HepG2 (cell line): ENCODE data around the gene DOCK4. TPM values are rescaled to one million over a fixed set of nuclear protein-coding genes. Genes with fewer than 3 reads are reported as not detected.
A peak's percentile ranks its signal among the peaks of the same experiment; 100 is the strongest.

Experiments
- ELF1 ChIP-seq: sonication (generic); formaldehyde crosslinking; IDR thresholded peaks from 2 replicates; pipeline ENCODE4 v1.4.0; 2020; ENCODE audit warnings: missing genetic modification reagents
- LCORL ChIP-seq, 2 experiments: fragments of 450-650 bp in 1 of 2; sonication (generic) in 1 of 2; formaldehyde crosslinking in 1 of 2; IDR thresholded peaks; 2 replicates each; pipeline versions ENCODE4 v1.5.0 to v1.6.1; 2017 to 2020; ENCODE audit warnings: antibody characterized with exemption in 1 of 2, missing genetic modification reagents in 1 of 2
- NFRKB ChIP-seq: fragments of 450-650 bp; IDR thresholded peaks from 2 replicates; pipeline ENCODE4 v1.6.1; 2017
- PPARG ChIP-seq: conservative IDR thresholded peaks from 2 replicates; pipeline ENCODE4 v1.6.1; 2016; ENCODE audit warnings: missing biosample characterization, missing genetic modification reagents
- RARA ChIP-seq: IDR thresholded peaks from 2 replicates; pipeline ENCODE4 v1.6.1; 2016; ENCODE audit warnings: missing genetic modification reagents, missing compliant biosample characterization
- REXO4 ChIP-seq: sonication (generic); formaldehyde crosslinking; IDR thresholded peaks from 2 replicates; pipeline ENCODE4 v1.8.0; 2022; ENCODE audit warnings: missing genetic modification reagents, mild to moderate bottlenecking, borderline replicate concordance
- SOX5 ChIP-seq: IDR thresholded peaks from 2 replicates; pipeline ENCODE4 v1.6.1; 2016; ENCODE audit warnings: borderline replicate concordance
- ZNF790 ChIP-seq: sonication (generic); formaldehyde crosslinking; IDR thresholded peaks from 2 replicates; pipeline ENCODE4 v1.8.0; 2022; ENCODE audit warnings: missing genetic modification reagents, mild to moderate bottlenecking, borderline replicate concordance
- polyA plus RNA-seq, 8 experiments: library from polyadenylated mRNA; depleted of rRNA in 3 of 8; stranded (reverse) in 7 of 8; unstranded in 1 of 8; fragments of >200 nt; fragmentation: Illumina TruSeq in 4 of 8; extraction: Trizol in 4 of 8; gene quantifications; 2 replicates each; pipeline versions ENCODE4 v1.2.1 to v1.2.3, GENCODE V29; 2011 to 2016; ENCODE audit warnings: low read depth in 4 of 8, missing spikeins in 1 of 8, mixed read lengths in 1 of 8; ENCODE audit not compliant: insufficient read depth in 1 of 8
- total RNA-seq, 5 experiments: library from RNA; depleted of rRNA; stranded (reverse); fragments of >200 nt; fragmentation: Illumina TruSeq; extraction: Trizol; gene quantifications; 2 replicates each; pipeline ENCODE4 v1.2.3, GENCODE V29; 2016; ENCODE audit warnings: low read depth in 1 of 5
- TF ChIP-seq, protein P1 (sequence below): sonication (generic); formaldehyde crosslinking; IDR thresholded peaks from 2 replicates; pipeline ENCODE4 v1.9.0; 2021; ENCODE audit warnings: mild to moderate bottlenecking, missing genetic modification reagents
- TF ChIP-seq, protein P2 (sequence below): sonication (generic); formaldehyde crosslinking; conservative IDR thresholded peaks from 2 replicates; pipeline ENCODE4 v1.4.0; 2020; ENCODE audit warnings: mild to moderate bottlenecking, missing genetic modification reagents, moderate library complexity
- TF ChIP-seq, protein P3 (sequence below): sonication (generic); formaldehyde crosslinking; conservative IDR thresholded peaks from 2 replicates; pipeline ENCODE4 v1.4.0; 2020; ENCODE audit warnings: missing genetic modification reagents
- TF ChIP-seq, protein P4 (sequence below), 2 experiments: sonication (generic) in 1 of 2; formaldehyde crosslinking in 1 of 2; IDR thresholded peaks; 2 replicates each; pipeline versions ENCODE4 v1.4.0 to v1.6.1; 2018 to 2020; ENCODE audit warnings: missing genetic modification reagents in 2 of 2, borderline replicate concordance in 1 of 2, low read depth in 1 of 2, mild to moderate bottlenecking in 1 of 2, missing biosample characterization in 1 of 2
- TF ChIP-seq, protein P5 (sequence below): sonication (generic); formaldehyde crosslinking; IDR thresholded peaks from 2 replicates; pipeline ENCODE4 v1.4.0; 2020; ENCODE audit warnings: missing genetic modification reagents

DOCK4 gene
- total and polyA plus RNA-seq, 2 of the 13 experiments (the other 11 are each of a cell fraction or from before 2014, with no cell fraction given) = 13.5 to 17.4 TPM

DNA sequence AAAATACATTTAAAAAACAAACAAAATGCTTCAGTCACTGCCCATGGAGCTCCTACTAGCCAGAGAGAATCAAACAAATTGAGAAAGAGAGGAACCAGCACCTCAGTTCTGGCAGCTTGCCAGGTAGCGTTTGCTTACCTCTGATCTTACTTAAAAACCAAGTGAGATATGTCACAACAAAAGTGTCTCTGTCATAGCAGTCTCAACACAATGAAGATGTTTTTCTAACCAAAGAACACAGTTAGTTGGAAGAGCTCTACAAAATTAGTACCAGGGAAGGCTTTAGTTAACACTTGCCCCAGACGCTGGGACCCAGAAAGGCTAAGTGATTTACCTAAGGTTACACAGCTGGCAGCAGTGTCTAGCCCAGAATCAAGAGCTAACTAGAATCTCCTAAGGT lies 3.4 kb downstream of the DOCK4 start (continued):
- TF ChIP-seq, protein P1, sequence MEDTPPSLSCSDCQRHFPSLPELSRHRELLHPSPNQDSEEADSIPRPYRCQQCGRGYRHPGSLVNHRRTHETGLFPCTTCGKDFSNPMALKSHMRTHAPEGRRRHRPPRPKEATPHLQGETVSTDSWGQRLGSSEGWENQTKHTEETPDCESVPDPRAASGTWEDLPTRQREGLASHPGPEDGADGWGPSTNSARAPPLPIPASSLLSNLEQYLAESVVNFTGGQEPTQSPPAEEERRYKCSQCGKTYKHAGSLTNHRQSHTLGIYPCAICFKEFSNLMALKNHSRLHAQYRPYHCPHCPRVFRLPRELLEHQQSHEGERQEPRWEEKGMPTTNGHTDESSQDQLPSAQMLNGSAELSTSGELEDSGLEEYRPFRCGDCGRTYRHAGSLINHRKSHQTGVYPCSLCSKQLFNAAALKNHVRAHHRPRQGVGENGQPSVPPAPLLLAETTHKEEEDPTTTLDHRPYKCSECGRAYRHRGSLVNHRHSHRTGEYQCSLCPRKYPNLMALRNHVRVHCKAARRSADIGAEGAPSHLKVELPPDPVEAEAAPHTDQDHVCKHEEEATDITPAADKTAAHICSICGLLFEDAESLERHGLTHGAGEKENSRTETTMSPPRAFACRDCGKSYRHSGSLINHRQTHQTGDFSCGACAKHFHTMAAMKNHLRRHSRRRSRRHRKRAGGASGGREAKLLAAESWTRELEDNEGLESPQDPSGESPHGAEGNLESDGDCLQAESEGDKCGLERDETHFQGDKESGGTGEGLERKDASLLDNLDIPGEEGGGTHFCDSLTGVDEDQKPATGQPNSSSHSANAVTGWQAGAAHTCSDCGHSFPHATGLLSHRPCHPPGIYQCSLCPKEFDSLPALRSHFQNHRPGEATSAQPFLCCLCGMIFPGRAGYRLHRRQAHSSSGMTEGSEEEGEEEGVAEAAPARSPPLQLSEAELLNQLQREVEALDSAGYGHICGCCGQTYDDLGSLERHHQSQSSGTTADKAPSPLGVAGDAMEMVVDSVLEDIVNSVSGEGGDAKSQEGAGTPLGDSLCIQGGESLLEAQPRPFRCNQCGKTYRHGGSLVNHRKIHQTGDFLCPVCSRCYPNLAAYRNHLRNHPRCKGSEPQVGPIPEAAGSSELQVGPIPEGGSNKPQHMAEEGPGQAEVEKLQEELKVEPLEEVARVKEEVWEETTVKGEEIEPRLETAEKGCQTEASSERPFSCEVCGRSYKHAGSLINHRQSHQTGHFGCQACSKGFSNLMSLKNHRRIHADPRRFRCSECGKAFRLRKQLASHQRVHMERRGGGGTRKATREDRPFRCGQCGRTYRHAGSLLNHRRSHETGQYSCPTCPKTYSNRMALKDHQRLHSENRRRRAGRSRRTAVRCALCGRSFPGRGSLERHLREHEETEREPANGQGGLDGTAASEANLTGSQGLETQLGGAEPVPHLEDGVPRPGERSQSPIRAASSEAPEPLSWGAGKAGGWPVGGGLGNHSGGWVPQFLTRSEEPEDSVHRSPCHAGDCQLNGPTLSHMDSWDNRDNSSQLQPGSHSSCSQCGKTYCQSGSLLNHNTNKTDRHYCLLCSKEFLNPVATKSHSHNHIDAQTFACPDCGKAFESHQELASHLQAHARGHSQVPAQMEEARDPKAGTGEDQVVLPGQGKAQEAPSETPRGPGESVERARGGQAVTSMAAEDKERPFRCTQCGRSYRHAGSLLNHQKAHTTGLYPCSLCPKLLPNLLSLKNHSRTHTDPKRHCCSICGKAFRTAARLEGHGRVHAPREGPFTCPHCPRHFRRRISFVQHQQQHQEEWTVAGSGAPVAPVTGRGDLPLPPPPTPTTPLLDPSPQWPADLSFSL (CRISPR knock-in tag) = peak; percentile 34; the same call in 1 of the 2 replicates
- TF ChIP-seq, protein P2, sequence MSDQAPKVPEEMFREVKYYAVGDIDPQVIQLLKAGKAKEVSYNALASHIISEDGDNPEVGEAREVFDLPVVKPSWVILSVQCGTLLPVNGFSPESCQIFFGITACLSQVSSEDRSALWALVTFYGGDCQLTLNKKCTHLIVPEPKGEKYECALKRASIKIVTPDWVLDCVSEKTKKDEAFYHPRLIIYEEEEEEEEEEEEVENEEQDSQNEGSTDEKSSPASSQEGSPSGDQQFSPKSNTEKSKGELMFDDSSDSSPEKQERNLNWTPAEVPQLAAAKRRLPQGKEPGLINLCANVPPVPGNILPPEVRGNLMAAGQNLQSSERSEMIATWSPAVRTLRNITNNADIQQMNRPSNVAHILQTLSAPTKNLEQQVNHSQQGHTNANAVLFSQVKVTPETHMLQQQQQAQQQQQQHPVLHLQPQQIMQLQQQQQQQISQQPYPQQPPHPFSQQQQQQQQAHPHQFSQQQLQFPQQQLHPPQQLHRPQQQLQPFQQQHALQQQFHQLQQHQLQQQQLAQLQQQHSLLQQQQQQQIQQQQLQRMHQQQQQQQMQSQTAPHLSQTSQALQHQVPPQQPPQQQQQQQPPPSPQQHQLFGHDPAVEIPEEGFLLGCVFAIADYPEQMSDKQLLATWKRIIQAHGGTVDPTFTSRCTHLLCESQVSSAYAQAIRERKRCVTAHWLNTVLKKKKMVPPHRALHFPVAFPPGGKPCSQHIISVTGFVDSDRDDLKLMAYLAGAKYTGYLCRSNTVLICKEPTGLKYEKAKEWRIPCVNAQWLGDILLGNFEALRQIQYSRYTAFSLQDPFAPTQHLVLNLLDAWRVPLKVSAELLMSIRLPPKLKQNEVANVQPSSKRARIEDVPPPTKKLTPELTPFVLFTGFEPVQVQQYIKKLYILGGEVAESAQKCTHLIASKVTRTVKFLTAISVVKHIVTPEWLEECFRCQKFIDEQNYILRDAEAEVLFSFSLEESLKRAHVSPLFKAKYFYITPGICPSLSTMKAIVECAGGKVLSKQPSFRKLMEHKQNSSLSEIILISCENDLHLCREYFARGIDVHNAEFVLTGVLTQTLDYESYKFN (CRISPR knock-in tag) = no peak
- no peak for TF ChIP-seq ELF1 (CRISPR knock-in tag)
- TF ChIP-seq SOX5 = peak; percentile 73; the same call in 1 of the 2 replicates
- TF ChIP-seq RARA = peak; percentile 21; the same call in 1 of the 2 replicates
- TF ChIP-seq NFRKB = no peak
- 0 out of 2 replicates have a peak, but pooled peaks have one; percentile 28 for TF ChIP-seq PPARG (CRISPR knock-in tag)
- TF ChIP-seq REXO4 (CRISPR knock-in tag) = no peak
- TF ChIP-seq, protein P3, sequence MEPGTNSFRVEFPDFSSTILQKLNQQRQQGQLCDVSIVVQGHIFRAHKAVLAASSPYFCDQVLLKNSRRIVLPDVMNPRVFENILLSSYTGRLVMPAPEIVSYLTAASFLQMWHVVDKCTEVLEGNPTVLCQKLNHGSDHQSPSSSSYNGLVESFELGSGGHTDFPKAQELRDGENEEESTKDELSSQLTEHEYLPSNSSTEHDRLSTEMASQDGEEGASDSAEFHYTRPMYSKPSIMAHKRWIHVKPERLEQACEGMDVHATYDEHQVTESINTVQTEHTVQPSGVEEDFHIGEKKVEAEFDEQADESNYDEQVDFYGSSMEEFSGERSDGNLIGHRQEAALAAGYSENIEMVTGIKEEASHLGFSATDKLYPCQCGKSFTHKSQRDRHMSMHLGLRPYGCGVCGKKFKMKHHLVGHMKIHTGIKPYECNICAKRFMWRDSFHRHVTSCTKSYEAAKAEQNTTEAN (CRISPR knock-in tag) = 0 out of 2 replicates have a peak, but pooled peaks have one; percentile 33
- TF ChIP-seq ZNF790 (CRISPR knock-in tag) = no peak
- peak; percentile 99 for TF ChIP-seq LCORL (IDR thresholded peaks at IDR 0.05)
- no peak for TF ChIP-seq LCORL (CRISPR knock-in tag; IDR thresholded peaks at IDR 0.05)
- TF ChIP-seq, protein P4, sequence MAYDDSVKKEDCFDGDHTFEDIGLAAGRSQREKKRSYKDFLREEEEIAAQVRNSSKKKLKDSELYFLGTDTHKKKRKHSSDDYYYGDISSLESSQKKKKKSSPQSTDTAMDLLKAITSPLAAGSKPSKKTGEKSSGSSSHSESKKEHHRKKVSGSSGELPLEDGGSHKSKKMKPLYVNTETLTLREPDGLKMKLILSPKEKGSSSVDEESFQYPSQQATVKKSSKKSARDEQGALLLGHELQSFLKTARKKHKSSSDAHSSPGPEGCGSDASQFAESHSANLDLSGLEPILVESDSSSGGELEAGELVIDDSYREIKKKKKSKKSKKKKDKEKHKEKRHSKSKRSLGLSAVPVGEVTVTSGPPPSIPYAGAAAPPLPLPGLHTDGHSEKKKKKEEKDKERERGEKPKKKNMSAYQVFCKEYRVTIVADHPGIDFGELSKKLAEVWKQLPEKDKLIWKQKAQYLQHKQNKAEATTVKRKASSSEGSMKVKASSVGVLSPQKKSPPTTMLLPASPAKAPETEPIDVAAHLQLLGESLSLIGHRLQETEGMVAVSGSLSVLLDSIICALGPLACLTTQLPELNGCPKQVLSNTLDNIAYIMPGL (CRISPR knock-in tag; IDR thresholded peaks at IDR 0.05; ENCODE audit: borderline replicate concordance in 1 of 2, low read depth in 1 of 2) = no peak; a peak in 1 of 4 replicates
- TF ChIP-seq, protein P5, sequence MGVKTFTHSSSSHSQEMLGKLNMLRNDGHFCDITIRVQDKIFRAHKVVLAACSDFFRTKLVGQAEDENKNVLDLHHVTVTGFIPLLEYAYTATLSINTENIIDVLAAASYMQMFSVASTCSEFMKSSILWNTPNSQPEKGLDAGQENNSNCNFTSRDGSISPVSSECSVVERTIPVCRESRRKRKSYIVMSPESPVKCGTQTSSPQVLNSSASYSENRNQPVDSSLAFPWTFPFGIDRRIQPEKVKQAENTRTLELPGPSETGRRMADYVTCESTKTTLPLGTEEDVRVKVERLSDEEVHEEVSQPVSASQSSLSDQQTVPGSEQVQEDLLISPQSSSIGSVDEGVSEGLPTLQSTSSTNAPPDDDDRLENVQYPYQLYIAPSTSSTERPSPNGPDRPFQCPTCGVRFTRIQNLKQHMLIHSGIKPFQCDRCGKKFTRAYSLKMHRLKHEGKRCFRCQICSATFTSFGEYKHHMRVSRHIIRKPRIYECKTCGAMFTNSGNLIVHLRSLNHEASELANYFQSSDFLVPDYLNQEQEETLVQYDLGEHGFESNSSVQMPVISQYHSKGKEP = no peak
